CD8-positive, alpha-beta memory T cell (primary cell): ENCODE data around the gene CFAP57. TPM values are rescaled to one million over a fixed set of nuclear protein-coding genes. Genes with fewer than 3 reads are reported as not detected.

Source experiments
- CTCF ChIA-PET: fragments of 350-600 bp; sonication (Branson Sonifier 250); formaldehyde crosslinking; loops from one replicate; lab custom pipeline; 2021; ENCODE audit warnings: antibody characterized with exemption; lab: Charles Lee
- POLR2A ChIA-PET: fragments of 350-600 bp; sonication (Branson Sonifier 250); formaldehyde crosslinking; loops from one replicate; lab custom pipeline; 2021; ENCODE audit warnings: antibody characterized with exemption; lab: Charles Lee
- DNase-seq, 5 donors: peaks; one replicate each; pipeline versions ENCODE4 v3.0.0 to v3.0.0-alpha.2; 2020 to 2022; ENCODE audit warnings: mixed read lengths in 1 of 5
- H3K27ac ChIP-seq: one replicate; pipeline ENCODE4 v1.7.0; 2013; ENCODE audit warnings: low read depth, mild to moderate bottlenecking, low read length, moderate library complexity
- H3K27me3 ChIP-seq: 2 replicates; pipeline ENCODE4 v1.7.0; 2013; ENCODE audit warnings: low read length, mild to moderate bottlenecking; ENCODE audit not compliant: insufficient read depth, poor library complexity, severe bottlenecking
- H3K36me3 ChIP-seq: 2 replicates; pipeline ENCODE4 v1.7.0; 2013; ENCODE audit warnings: mild to moderate bottlenecking, low read length, moderate library complexity; ENCODE audit not compliant: insufficient read depth
- H3K4me1 ChIP-seq: 2 replicates; pipeline ENCODE4 v1.7.0; 2013; ENCODE audit warnings: mild to moderate bottlenecking, low read length, moderate library complexity; ENCODE audit not compliant: insufficient read depth
- H3K4me3 ChIP-seq: 2 replicates; pipeline ENCODE4 v1.7.0; 2013; ENCODE audit warnings: mild to moderate bottlenecking, low read length
- H3K9me3 ChIP-seq: 2 replicates; pipeline ENCODE4 v1.7.0; 2013; ENCODE audit warnings: mild to moderate bottlenecking, low read length
- H3K27ac Mint-ChIP-seq, 8 donors: one replicate each; pipeline ENCODE4 v1.8.0; 2020 to 2021; ENCODE audit warnings: mixed read lengths in 8 of 8, mild to moderate bottlenecking in 6 of 8, inconsistent platforms in 3 of 8, moderate library complexity in 3 of 8
- H3K27me3 Mint-ChIP-seq, 2 donors: one replicate each; pipeline ENCODE4 v1.8.0; 2020 to 2021; ENCODE audit warnings: mixed read lengths in 2 of 2, mild to moderate bottlenecking in 1 of 2, moderate library complexity in 1 of 2
- H3K36me3 Mint-ChIP-seq, 3 donors: one replicate each; pipeline ENCODE4 v1.8.0; 2020 to 2021; ENCODE audit warnings: mixed read lengths in 3 of 3, inconsistent platforms in 1 of 3, mild to moderate bottlenecking in 1 of 3
- H3K4me1 Mint-ChIP-seq, 3 donors: one replicate each; pipeline ENCODE4 v1.8.0; 2020 to 2021; ENCODE audit warnings: mixed read lengths in 3 of 3, inconsistent platforms in 1 of 3, mild to moderate bottlenecking in 1 of 3
- H3K4me3 Mint-ChIP-seq, 7 donors: one replicate each; pipeline ENCODE4 v1.8.0; 2020 to 2021; ENCODE audit warnings: mixed read lengths in 7 of 7, mild to moderate bottlenecking in 6 of 7, moderate library complexity in 4 of 7, inconsistent platforms in 2 of 7
- H3K9me3 Mint-ChIP-seq, 5 donors: one replicate each; pipeline ENCODE4 v1.8.0; 2020 to 2022; ENCODE audit warnings: mixed read lengths in 5 of 5, mild to moderate bottlenecking in 3 of 5, moderate library complexity in 2 of 5, inconsistent platforms in 1 of 5
- polyA plus RNA-seq: library from polyadenylated mRNA; unstranded; fragments of 300-500 nt; fragmentation: Illumina TruSeq; gene quantifications from one replicate; pipeline ENCODE4 v1.2.3, GENCODE V29; 2021
- total RNA-seq, 2 experiments: library from RNA; stranded (reverse); gene quantifications; one replicate each; pipeline ENCODE4 v1.2.3, GENCODE V29; 2021

The CFAP57 gene
- total and polyA plus RNA-seq, 3 experiments from 2014 or later, result 0.26 to 0.33 TPM; not detected in 1

GRCh38 chr1:43177691-43178090 is 5.6 kb downstream of the CFAP57 start:
- Mint-ChIP-seq H3K9me3 (no peaks in the 10 kb centered on the region), H3K27ac (no peak overlapping the region), H3K36me3 (no peaks in the 10 kb centered on the region), H3K4me1 (peaks cover 4 to 6% (median 5%) of the 10 kb centered on the region in 3 donors), H3K4me3 (no peak overlapping the region), H3K27me3 (peaks cover 19 to 27% of the 10 kb centered on the region in 2 donors)
- ChIA-PET POLR2A (no interaction called here), CTCF (no interaction called here)
- H3K27me3 ChIP-seq, result peaks cover 3% of the 10 kb centered on the region
- no peaks in the 10 kb centered on the region for H3K36me3 ChIP-seq
- no peaks in the 10 kb centered on the region for H3K9me3 ChIP-seq
- no peak overlapping the region for H3K4me3 ChIP-seq
- DNase-seq, result no peak
- peaks cover 4% of the 10 kb centered on the region for H3K4me1 ChIP-seq
- H3K27ac ChIP-seq, result no peak overlapping the region

- Histone ChIP-seq H3K4me1 (no peaks in the 10 kb centered on the region), H3K9me3 (no peaks in the 10 kb centered on the region), H3K27ac (no peak overlapping the region), H3K4me3 (no peak overlapping the region), H3K36me3 (no peaks in the 10 kb centered on the region), H3K27me3 (peaks cover 4% of the 10 kb centered on the region)
- no peak overlapping the region for H3K27ac Mint-ChIP-seq
- POLR2A ChIA-PET, result no interaction called here
- CTCF ChIA-PET, result no interaction called here
- H3K36me3 Mint-ChIP-seq, result no peaks in the 10 kb centered on the region
- H3K9me3 Mint-ChIP-seq, result peaks cover 0 to under 1% (median 0%) of the 10 kb centered on the region in 5 donors
- no peaks in the 10 kb centered on the region for H3K4me1 Mint-ChIP-seq
- peaks cover 0 to 11% of the 10 kb centered on the region in 2 donors for H3K27me3 Mint-ChIP-seq
- DNase-seq, result no peak
- no peak overlapping the region for H3K4me3 Mint-ChIP-seq
These were observed 12.3 kb downstream of the CFAP57 start for GRCh38 chr1:43184388-43184787.

GRCh38 chr1:43184995-43185394 is 12.9 kb downstream of the CFAP57 start:
- CTCF ChIA-PET, result no interaction called here
- DNase-seq, result no peak

GRCh38 chr1:43188106-43188505 is 16.0 kb downstream of the CFAP57 start:
- peaks cover 4% of the 10 kb centered on the region for H3K27me3 ChIP-seq
- H3K36me3 ChIP-seq, result no peaks in the 10 kb centered on the region
- ChIA-PET CTCF (no interaction called here), POLR2A (no interaction called here)
- no peaks in the 10 kb centered on the region for H3K9me3 ChIP-seq
- H3K4me3 ChIP-seq, result no peak overlapping the region
- no peak overlapping the region for H3K27ac ChIP-seq
- no peaks in the 10 kb centered on the region for H3K4me1 Mint-ChIP-seq
- no peaks in the 10 kb centered on the region for H3K4me1 ChIP-seq
- H3K27ac Mint-ChIP-seq, result no peak overlapping the region
- H3K9me3 Mint-ChIP-seq, result peaks cover 0 to 16% (median 8%) of the 10 kb centered on the region in 5 donors
- H3K4me3 Mint-ChIP-seq, result no peak overlapping the region
- peaks cover 6 to 30% of the 10 kb centered on the region in 2 donors for H3K27me3 Mint-ChIP-seq
- H3K36me3 Mint-ChIP-seq, result peaks cover 0 to 1% (median 0%) of the 10 kb centered on the region in 3 donors
- no peak for DNase-seq

More at GRCh38 chr1:43184995-43185394, 12.9 kb downstream of the CFAP57 start:
- H3K36me3 ChIP-seq, result no peaks in the 10 kb centered on the region
- peaks cover 0 to 6% (median 0%) of the 10 kb centered on the region in 5 donors for H3K9me3 Mint-ChIP-seq
- no peaks in the 10 kb centered on the region for H3K9me3 ChIP-seq
- no peaks in the 10 kb centered on the region for H3K4me1 Mint-ChIP-seq
- POLR2A ChIA-PET, result no interaction called here
- H3K4me1 ChIP-seq, result no peaks in the 10 kb centered on the region
- peaks cover 0 to under 1% (median 0%) of the 10 kb centered on the region in 3 donors for H3K36me3 Mint-ChIP-seq
- H3K27ac ChIP-seq, result no peak overlapping the region
- peaks cover 4% of the 10 kb centered on the region for H3K27me3 ChIP-seq
- H3K27ac Mint-ChIP-seq, result peak overlapping the region in 1 of 8 donors; percentile 29
- H3K27me3 Mint-ChIP-seq, result peaks cover 2 to 17% of the 10 kb centered on the region in 2 donors
- no peak overlapping the region for H3K4me3 ChIP-seq
- no peak overlapping the region for H3K4me3 Mint-ChIP-seq

GRCh38 chr1:43194509-43194908 is 22.4 kb downstream of the CFAP57 start:
- Mint-ChIP-seq H3K27ac (no peak overlapping the region), H3K9me3 (peaks cover 7 to 25% (median 19%) of the 10 kb centered on the region in 5 donors), H3K36me3 (peaks cover 0 to 1% (median 0%) of the 10 kb centered on the region in 3 donors), H3K4me3 (no peak overlapping the region), H3K27me3 (peaks cover 12 to 45% of the 10 kb centered on the region in 2 donors), H3K4me1 (no peaks in the 10 kb centered on the region)
- H3K36me3 ChIP-seq, result no peaks in the 10 kb centered on the region
- H3K4me3 ChIP-seq, result no peak overlapping the region
- DNase-seq, result no peak
- no peaks in the 10 kb centered on the region for H3K4me1 ChIP-seq
- no peaks in the 10 kb centered on the region for H3K9me3 ChIP-seq
- H3K27ac ChIP-seq, result no peak overlapping the region
- no peaks in the 10 kb centered on the region for H3K27me3 ChIP-seq
- ChIA-PET CTCF (no interaction called here), POLR2A (no interaction called here)

GRCh38 chr1:43197343-43198127 is 25.4 kb downstream of the CFAP57 start:
- DNase-seq, result no peak
- peaks cover 7 to 11% (median 10%) of the 10 kb centered on the region in 5 donors for H3K9me3 Mint-ChIP-seq
- H3K27ac ChIP-seq, result no peak overlapping the region
- no peak overlapping the region for H3K27ac Mint-ChIP-seq
- H3K4me1 ChIP-seq, result no peaks in the 10 kb centered on the region
- POLR2A ChIA-PET, result no interaction called here
- H3K4me3 ChIP-seq, result no peak overlapping the region
- no peaks in the 10 kb centered on the region for H3K36me3 ChIP-seq
- H3K4me3 Mint-ChIP-seq, result no peak overlapping the region
- H3K9me3 ChIP-seq, result no peaks in the 10 kb centered on the region
- H3K4me1 Mint-ChIP-seq, result no peaks in the 10 kb centered on the region
- peaks cover 6 to 30% of the 10 kb centered on the region in 2 donors for H3K27me3 Mint-ChIP-seq
- no peaks in the 10 kb centered on the region for H3K27me3 ChIP-seq
- CTCF ChIA-PET, result no interaction called here
- no peaks in the 10 kb centered on the region for H3K36me3 Mint-ChIP-seq

- Histone ChIP-seq H3K27ac (no peak overlapping the region), H3K36me3 (no peaks in the 10 kb centered on the region), H3K4me1 (no peaks in the 10 kb centered on the region), H3K4me3 (no peak overlapping the region), H3K9me3 (no peaks in the 10 kb centered on the region), H3K27me3 (no peaks in the 10 kb centered on the region)
- Mint-ChIP-seq H3K27ac (no peak overlapping the region), H3K27me3 (peaks cover 6 to 22% of the 10 kb centered on the region in 2 donors), H3K4me3 (no peak overlapping the region), H3K36me3 (no peaks in the 10 kb centered on the region), H3K4me1 (no peaks in the 10 kb centered on the region), H3K9me3 (peaks cover 7 to 14% (median 9%) of the 10 kb centered on the region in 5 donors)
- no peak for DNase-seq
- POLR2A ChIA-PET, result no interaction called here
- CTCF ChIA-PET, result no interaction called here
These were observed 27.1 kb downstream of the CFAP57 start for GRCh38 chr1:43199093-43199726.

- no peaks in the 10 kb centered on the region for H3K4me1 Mint-ChIP-seq
- no peak overlapping the region for H3K27ac Mint-ChIP-seq
- no peak for DNase-seq
- peaks cover 2 to 8% (median 4%) of the 10 kb centered on the region in 5 donors for H3K9me3 Mint-ChIP-seq
- ChIA-PET CTCF (no interaction called here), POLR2A (no interaction called here)
- H3K4me1 ChIP-seq, result no peaks in the 10 kb centered on the region
- H3K27me3 Mint-ChIP-seq, result peaks cover 2 to 7% of the 10 kb centered on the region in 2 donors
- H3K27ac ChIP-seq, result no peak overlapping the region
- no peaks in the 10 kb centered on the region for H3K36me3 Mint-ChIP-seq
- no peak overlapping the region for H3K4me3 Mint-ChIP-seq
- H3K4me3 ChIP-seq, result no peak overlapping the region
- no peaks in the 10 kb centered on the region for H3K36me3 ChIP-seq
- no peaks in the 10 kb centered on the region for H3K27me3 ChIP-seq
- H3K9me3 ChIP-seq, result no peaks in the 10 kb centered on the region
These were observed 31.7 kb downstream of the CFAP57 start for GRCh38 chr1:43203859-43204258.
